ENCODE measurements around the gene RTL9. TPM values are rescaled to one million over a fixed set of nuclear protein-coding genes. Genes with fewer than 3 reads are reported as not detected.
A peak's percentile ranks its signal among the peaks of the same experiment; 100 is the strongest.

RTL9 gene
- total RNA-seq, 1 donor from 2014 or later: 0.20 TPM

GRCh38 chrX:110399497-110399896 is 40.8 kb downstream of the RTL9 start:
- no peak overlapping the region for H3K4me3 Mint-ChIP-seq (ENCODE audit: unreplicated experiment)
- peaks cover 42% of the 10 kb centered on the region for H3K4me1 Mint-ChIP-seq (ENCODE audit: low read depth)
- no peaks in the 10 kb centered on the region for H3K9me3 Mint-ChIP-seq (ENCODE audit: low read depth)
- no peak overlapping the region for H3K27ac Mint-ChIP-seq (ENCODE audit: unreplicated experiment)
- TF ChIP-seq CTCF (IDR thresholded peaks at IDR 0.05): no peak
- H3K36me3 Mint-ChIP-seq (ENCODE audit: low read depth): no peaks in the 10 kb centered on the region
- H3K27me3 Mint-ChIP-seq (ENCODE audit: low read depth): no peaks in the 10 kb centered on the region
- no peak for DNase-seq (ENCODE audit: low spot score)

DNA sequence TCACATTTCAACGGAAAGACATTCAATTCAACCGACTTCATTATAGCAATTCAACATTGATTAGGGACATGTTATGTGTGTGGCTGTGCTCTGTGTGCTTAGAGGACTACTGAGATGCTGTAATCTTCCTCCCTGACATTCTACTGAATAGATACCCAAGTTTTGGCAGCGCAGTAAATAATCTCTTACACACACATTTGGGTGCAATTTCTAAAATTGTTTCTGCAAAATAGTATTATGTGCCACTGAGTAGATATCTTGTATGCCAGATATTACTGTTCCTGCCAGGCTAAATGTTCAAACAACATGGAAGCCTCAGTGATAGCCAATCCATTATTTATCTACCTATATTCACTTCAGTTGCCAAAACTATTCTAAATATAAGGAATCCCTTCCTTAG is 41.3 kb downstream of the RTL9 start:
- no peaks in the 10 kb centered on the region for H3K27me3 Mint-ChIP-seq (ENCODE audit: low read depth)
- H3K4me1 Mint-ChIP-seq (ENCODE audit: low read depth): peaks cover 37% of the 10 kb centered on the region

DNA sequence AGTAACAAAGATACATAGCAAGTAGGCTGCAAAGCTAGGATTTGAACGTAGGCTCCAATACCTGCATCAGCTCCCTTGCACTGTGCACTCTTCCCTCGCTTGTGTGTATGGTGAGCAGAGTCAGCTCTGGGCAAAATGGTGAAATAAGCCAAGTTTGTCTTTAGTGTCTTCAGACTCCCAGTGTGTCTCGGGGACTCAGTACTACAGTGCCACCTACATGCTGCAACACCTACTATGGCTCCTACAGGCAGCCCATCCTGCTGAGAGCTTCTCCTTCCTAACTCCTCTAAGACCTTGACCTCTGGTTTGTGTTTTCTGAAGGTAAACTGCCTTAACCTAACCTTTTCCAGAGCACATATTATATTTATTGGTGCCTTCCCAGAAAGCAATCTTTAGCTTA is 42.5 kb downstream of the RTL9 start:
- Mint-ChIP-seq H3K4me1 (ENCODE audit: low read depth) (peaks cover 26% of the 10 kb centered on the region), H3K4me3 (ENCODE audit: unreplicated experiment) (no peak overlapping the region), H3K27me3 (ENCODE audit: low read depth) (no peaks in the 10 kb centered on the region), H3K27ac (ENCODE audit: unreplicated experiment) (no peak overlapping the region), H3K36me3 (ENCODE audit: low read depth) (no peaks in the 10 kb centered on the region), H3K9me3 (ENCODE audit: low read depth) (no peaks in the 10 kb centered on the region)
- TF ChIP-seq CTCF (IDR thresholded peaks at IDR 0.05): peak; percentile 22
- DNase-seq (ENCODE audit: low spot score): no peak

More for the DNA sequence above, 41.3 kb downstream of the RTL9 start:
- TF ChIP-seq CTCF (IDR thresholded peaks at IDR 0.05): no peak
- DNase-seq (ENCODE audit: low spot score): no peak
- no peak overlapping the region for H3K27ac Mint-ChIP-seq (ENCODE audit: unreplicated experiment)
- H3K4me3 Mint-ChIP-seq (ENCODE audit: unreplicated experiment): no peak overlapping the region
- no peaks in the 10 kb centered on the region for H3K36me3 Mint-ChIP-seq (ENCODE audit: low read depth)
- no peaks in the 10 kb centered on the region for H3K9me3 Mint-ChIP-seq (ENCODE audit: low read depth)

DNA sequence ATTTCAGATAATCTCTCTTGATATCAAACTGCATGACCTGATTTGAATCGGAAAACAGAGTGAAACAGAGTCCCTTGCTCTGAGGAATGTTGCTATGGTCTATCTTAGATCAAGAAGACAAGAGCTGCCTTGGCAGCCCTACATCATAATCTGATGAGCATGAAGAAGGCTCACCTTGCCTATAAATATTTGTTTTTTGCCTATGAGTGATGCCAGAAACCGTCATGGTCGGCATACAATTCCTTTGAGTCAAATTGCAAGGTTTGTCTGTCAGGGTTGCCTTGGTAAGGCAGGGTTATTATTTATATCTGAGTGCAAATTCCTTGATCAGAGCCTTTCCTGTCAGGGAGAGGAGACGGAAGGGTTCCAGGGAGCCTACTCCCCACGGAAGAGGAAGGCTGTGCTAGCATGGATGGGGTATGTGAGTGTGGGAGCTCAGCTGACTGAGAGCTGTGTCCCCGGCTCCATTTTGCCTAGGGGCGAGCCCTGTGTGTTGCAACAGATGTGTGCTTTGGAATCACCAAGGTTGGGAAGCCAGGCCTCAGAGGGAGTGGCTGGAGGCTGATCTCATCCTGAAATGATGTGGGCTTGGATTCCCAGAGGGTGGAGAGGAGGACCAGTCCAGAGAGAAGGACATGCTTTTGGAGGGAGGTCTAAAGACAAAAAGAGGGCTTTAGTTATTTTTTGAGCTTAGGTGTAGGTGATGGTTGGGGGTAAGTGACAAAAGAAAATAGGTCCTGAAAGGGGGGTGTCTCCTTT is 43.6 kb downstream of the RTL9 start:
- H3K27ac Mint-ChIP-seq (ENCODE audit: unreplicated experiment): peak overlapping the region; percentile 76
- TF ChIP-seq CTCF (IDR thresholded peaks at IDR 0.05): no peak
- DNase-seq (ENCODE audit: low spot score): no peak

DNA sequence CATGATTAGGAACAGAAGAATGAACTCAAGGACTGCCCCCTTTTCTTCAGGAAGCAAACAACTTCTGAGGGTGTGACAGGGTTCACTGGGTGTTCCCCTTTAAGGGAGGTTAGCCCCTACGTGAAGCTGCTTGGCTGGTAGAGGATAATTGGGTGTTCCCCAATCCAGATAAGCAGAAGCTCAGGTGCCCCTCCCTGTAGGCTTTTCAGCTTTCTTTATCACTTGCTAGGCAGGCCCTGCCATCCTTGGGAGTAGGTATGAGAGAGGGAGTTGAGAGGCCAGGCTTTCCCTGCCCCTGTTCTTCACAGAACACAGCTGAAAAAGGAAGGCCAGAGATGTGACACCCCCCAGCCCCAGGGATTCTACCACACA is 44.2 kb downstream of the RTL9 start:
- H3K27ac Mint-ChIP-seq (ENCODE audit: unreplicated experiment): peak overlapping the region; percentile 76
- no peak overlapping the region for H3K4me3 Mint-ChIP-seq (ENCODE audit: unreplicated experiment)
- peaks cover 22% of the 10 kb centered on the region for H3K4me1 Mint-ChIP-seq (ENCODE audit: low read depth)
- H3K27me3 Mint-ChIP-seq (ENCODE audit: low read depth): no peaks in the 10 kb centered on the region
- no peak for DNase-seq (ENCODE audit: low spot score)
- no peaks in the 10 kb centered on the region for H3K36me3 Mint-ChIP-seq (ENCODE audit: low read depth)
- no peaks in the 10 kb centered on the region for H3K9me3 Mint-ChIP-seq (ENCODE audit: low read depth)
- TF ChIP-seq CTCF (IDR thresholded peaks at IDR 0.05): no peak

More for the DNA sequence above, 43.6 kb downstream of the RTL9 start:
- H3K4me1 Mint-ChIP-seq (ENCODE audit: low read depth): peaks cover 22% of the 10 kb centered on the region
- no peaks in the 10 kb centered on the region for H3K9me3 Mint-ChIP-seq (ENCODE audit: low read depth)
- no peak overlapping the region for H3K4me3 Mint-ChIP-seq (ENCODE audit: unreplicated experiment)
- H3K36me3 Mint-ChIP-seq (ENCODE audit: low read depth): no peaks in the 10 kb centered on the region
- no peaks in the 10 kb centered on the region for H3K27me3 Mint-ChIP-seq (ENCODE audit: low read depth)

All from chondrocyte (in vitro differentiated cells).